ENCODE data around the gene CMTM7. TPM values are rescaled to one million over a fixed set of nuclear protein-coding genes. Genes with fewer than 3 reads are reported as not detected.

Gene CMTM7
- total and polyA plus RNA-seq, 9 of the 15 experiments (the other 6 are each of a cell fraction or from before 2014, with no cell fraction given) = 0.03 to 1.6 (median 0.42) TPM; not detected in 4

GRCh38 chr3:32397941-32398340 lies 6.3 kb downstream of the CMTM7 start:
- Histone ChIP-seq H3K36me3 (ENCODE audit: control insufficient read depth, insufficient read depth, low read length) (no peaks in the 10 kb centered on the region), H3K9ac (ENCODE audit: insufficient read depth in 1 of 2, low read depth in 2 of 2, low read length in 2 of 2) (no peak overlapping the region), H3K4me1 (replicated peaks in 1 of 2; ENCODE audit: control insufficient read depth in 2 of 2, insufficient read depth in 2 of 2, low read length in 2 of 2) (peaks cover 0 to 6% of the 10 kb centered on the region in 2 experiments; a peak in 1 of 5 replicates), H3K4me2 (ENCODE audit: insufficient read depth, low read length) (no peak overlapping the region), H3K27me3 (ENCODE audit: control insufficient read depth in 2 of 2, insufficient read depth in 2 of 2, low read length in 2 of 2) (peaks cover 21 to 38% of the 10 kb centered on the region in 2 experiments), H2AFZ (ENCODE audit: low read depth, low read length) (no peak overlapping the region), H4K20me1 (replicated peaks; ENCODE audit: control insufficient read depth, insufficient read depth, low read length) (no peaks in the 10 kb centered on the region), H3K79me2 (ENCODE audit: control insufficient read depth, insufficient read depth, low read length) (no peaks in the 10 kb centered on the region), H3K4me3 (no peak overlapping the region), H3K9me3 (replicated peaks; ENCODE audit: control insufficient read depth, insufficient read depth, low read depth, low read length) (no peaks in the 10 kb centered on the region), H3K27ac (ENCODE audit: extremely low read depth, low read depth, low read length) (no peak overlapping the region), H3K9me1 (ENCODE audit: control insufficient read depth, insufficient read depth, low read length) (no peaks in the 10 kb centered on the region)
- BruUV-seq (replicated peaks) = no TSS peak
- ChIA-PET CTCF (ENCODE audit: low intra/inter-chr PET ratio) (no interaction called here), POLR2A (no interaction called here)
- intact Hi-C loops (cut with micrococcal nuclease) (loop anchor here (2.0 kb wide), 1 partner anchor 101 kb away; no protein-coding TSS in a partner anchor), in situ Hi-C loops (cut with MboI) (no loop called here)
- no peak for FAIRE-seq
- no peak for ATAC-seq
- no peak for DNase-seq (ENCODE audit: extremely low read depth in 1 of 4, low spot score in 3 of 4)
- 0% methylated on average over 2 of the region's 2 CpGs for WGBS (ENCODE audit: insufficient coverage, low coverage, missing lambda C conversion rate)
- TF ChIP-seq STAT6 (CRISPR knock-in tag; IDR thresholded peaks at IDR 0.05) (no peak), DMBX1 (CRISPR knock-in tag; IDR thresholded peaks at IDR 0.05; ENCODE audit: borderline replicate concordance) (no peak), MEF2D (tag; conservative IDR thresholded peaks at IDR 0.05; ENCODE audit: low read depth) (no peak), ETV1 (tag; conservative IDR thresholded peaks at IDR 0.05; ENCODE audit: low read depth) (no peak), ZNF398 (CRISPR knock-in tag; IDR thresholded peaks at IDR 0.05) (no peak), MTA3 (IDR thresholded peaks at IDR 0.05; ENCODE audit: borderline replicate concordance) (no peak), FOXK2 (conservative IDR thresholded peaks at IDR 0.05 in 1 of 2, IDR thresholded peaks at IDR 0.05 in 1 of 2; ENCODE audit: low read depth in 2 of 2) (no peak)

Measured in K562 (cell line).